ENCODE data around the gene CCN2. TPM values are rescaled to one million over a fixed set of nuclear protein-coding genes. Genes with fewer than 3 reads are reported as not detected.

The CCN2 gene
- total and polyA plus RNA-seq, 12 donors: 6.1 to 71.3 (median 40.7) TPM

DNA sequence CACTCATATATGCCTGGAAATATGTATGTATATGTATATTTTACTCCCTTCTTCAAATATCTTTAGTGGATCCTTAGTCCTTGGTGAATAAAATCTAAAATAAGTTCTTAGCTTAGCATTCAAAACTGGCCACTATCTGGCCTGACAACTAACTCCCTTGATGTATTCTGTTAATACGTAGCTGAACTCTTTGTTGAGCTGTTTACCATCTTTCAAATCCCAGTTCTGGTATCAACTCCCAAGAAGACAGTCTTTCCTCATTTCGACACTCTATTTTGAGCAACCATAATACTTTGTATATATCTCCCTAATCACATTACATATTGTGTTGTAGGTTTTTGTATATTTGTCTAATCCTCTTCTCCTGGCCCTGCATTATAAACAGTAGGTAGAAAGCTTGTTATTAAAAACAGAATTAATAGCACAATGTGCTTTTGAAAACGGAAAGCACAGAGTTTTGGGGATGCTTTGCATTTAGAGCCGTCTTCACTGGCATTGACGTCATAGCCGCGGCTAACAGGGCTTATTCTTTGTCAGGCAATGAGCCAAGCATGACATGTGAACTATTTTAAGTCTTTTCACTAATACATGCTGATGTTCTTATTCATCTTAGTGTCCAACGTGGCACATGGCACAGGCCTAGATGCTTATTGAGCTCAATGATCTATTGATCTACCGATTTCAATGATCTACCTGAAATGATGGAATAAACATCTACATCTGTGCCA is 47.2 kb upstream of the CCN2 start:
- TF ChIP-seq, protein P1, sequence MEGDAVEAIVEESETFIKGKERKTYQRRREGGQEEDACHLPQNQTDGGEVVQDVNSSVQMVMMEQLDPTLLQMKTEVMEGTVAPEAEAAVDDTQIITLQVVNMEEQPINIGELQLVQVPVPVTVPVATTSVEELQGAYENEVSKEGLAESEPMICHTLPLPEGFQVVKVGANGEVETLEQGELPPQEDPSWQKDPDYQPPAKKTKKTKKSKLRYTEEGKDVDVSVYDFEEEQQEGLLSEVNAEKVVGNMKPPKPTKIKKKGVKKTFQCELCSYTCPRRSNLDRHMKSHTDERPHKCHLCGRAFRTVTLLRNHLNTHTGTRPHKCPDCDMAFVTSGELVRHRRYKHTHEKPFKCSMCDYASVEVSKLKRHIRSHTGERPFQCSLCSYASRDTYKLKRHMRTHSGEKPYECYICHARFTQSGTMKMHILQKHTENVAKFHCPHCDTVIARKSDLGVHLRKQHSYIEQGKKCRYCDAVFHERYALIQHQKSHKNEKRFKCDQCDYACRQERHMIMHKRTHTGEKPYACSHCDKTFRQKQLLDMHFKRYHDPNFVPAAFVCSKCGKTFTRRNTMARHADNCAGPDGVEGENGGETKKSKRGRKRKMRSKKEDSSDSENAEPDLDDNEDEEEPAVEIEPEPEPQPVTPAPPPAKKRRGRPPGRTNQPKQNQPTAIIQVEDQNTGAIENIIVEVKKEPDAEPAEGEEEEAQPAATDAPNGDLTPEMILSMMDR (IDR thresholded peaks at IDR 0.05): no peak
- Histone ChIP-seq H3K9me3 (peaks cover 0 to 6% (median under 1%) of the 10 kb centered on the region in 11 donors), H3K4me3 (no peak overlapping the region), H3K27me3 (no peaks in the 10 kb centered on the region), H3K36me3 (no peaks in the 10 kb centered on the region), H3K4me1 (peaks cover 0 to 27% (median 12%) of the 10 kb centered on the region in 9 donors), H3K27ac (peak overlapping the region in 4 of 10 donors; percentile 0 to 37 (median 12))
- intact Hi-C loops (cut with DNase I): loop anchor here in 1 of 10 donors (5.0 kb wide), 1 partner anchor 36 kb away; no protein-coding TSS in a partner anchor
- peak in 1 of 2 donors; percentile 65 for DNase-seq
- WGBS, 2 donors: 43 to 46% methylated on average over 9 of the region's 9 CpGs
- peak in 7 of 8 donors; percentile 23 to 85 (median 61) for ATAC-seq

DNA sequence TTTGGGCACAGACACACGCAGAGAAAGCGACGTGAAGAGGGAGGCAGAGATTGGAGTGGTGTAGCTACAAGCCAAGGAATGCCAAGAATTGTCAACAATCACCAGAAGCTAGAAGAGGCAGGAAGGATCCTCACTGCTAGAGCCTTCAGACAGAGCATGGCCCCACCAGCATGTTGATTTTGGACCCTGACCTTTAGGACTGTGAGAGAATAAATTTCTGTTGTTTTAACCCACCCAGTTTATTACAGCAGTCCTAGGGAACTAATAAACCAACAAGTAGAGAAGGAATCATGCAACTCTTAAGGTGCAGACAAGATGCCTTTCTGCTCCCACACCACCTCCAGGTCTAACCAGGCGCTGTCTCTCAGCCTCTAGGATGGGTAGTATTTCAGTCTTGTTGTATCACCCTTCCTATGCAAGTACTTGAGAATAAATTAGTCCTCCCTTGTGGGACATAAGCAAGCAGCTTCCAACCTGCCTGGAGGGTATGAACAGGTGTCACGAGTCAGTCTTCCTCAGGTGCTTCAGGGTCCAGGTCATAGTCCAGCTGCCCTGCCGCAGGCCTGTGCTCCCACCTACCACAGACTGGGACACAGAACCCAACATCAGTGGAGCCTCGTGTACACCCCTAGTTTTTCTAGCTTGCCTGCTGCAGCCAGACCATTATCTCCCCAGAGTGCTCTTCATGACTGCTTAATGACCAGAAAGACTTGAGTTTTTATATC is 46.4 kb upstream of the CCN2 start:
- H3K9me3 ChIP-seq: peaks cover 0 to 4% (median 0%) of the 10 kb centered on the region in 11 donors
- peak overlapping the region in 1 of 10 donors; percentile 37 for H3K27ac ChIP-seq
- DNase-seq (no peak), ATAC-seq (no peak)
- H3K36me3 ChIP-seq: no peaks in the 10 kb centered on the region
- H3K27me3 ChIP-seq: no peaks in the 10 kb centered on the region
- TF ChIP-seq, protein P1 (IDR thresholded peaks at IDR 0.05): no peak
- 94 to 98% methylated on average over 7 of the region's 7 CpGs for WGBS, 2 donors
- peaks cover 0 to 27% (median 12%) of the 10 kb centered on the region in 9 donors for H3K4me1 ChIP-seq
- intact Hi-C loops (cut with DNase I): loop anchor here in 1 of 10 donors (5.0 kb wide), 1 partner anchor 35 kb away; no protein-coding TSS in a partner anchor
- H3K4me3 ChIP-seq: no peak overlapping the region

DNA sequence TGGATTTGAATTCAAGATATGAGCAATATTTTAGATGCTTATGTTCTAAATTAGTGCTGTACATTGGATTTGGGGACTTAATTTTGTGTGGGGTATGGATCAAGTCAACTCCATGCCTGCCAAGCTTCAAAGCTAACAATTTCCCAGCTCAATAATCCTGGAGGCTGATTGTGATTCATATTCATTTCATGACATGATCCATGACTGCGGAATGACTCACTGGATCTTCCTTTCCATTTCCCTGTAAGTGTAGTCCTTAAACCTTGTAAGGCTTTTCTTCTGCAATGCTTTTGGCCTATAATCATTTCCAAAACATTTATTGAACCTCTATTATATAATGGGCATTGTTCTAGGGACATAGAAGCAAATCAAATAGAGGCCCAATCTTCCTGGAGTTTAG is 44.7 kb upstream of the CCN2 start:
- no peak for ATAC-seq

DNA sequence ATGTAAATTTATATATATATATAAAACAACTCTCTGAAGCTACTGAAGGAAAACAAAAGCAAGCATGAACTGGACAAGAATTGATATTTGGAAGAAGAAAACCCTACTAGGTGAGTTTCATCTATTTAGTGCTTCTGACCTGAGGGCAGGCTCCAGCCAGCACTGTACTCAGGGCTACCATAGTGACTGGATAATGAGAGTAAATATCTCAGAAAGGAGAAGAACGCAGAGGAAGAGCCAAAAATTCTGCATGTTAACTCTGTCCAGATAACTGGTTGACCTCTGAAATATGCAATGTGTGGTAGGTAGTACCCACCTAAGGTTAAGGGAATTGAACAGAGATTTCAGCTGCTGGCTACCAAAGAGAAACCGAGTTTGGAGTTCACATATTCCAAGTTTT is 41.4 kb upstream of the CCN2 start:
- ATAC-seq (no peak), DNase-seq (no peak)
- Histone ChIP-seq H3K27ac (no peak overlapping the region), H3K36me3 (no peaks in the 10 kb centered on the region), H3K4me3 (no peak overlapping the region), H3K27me3 (no peaks in the 10 kb centered on the region), H3K4me1 (no peaks in the 10 kb centered on the region), H3K9me3 (peaks cover 0 to 4% (median 0%) of the 10 kb centered on the region in 11 donors)
- 48 to 97% methylated on average over 2 of the region's 2 CpGs for WGBS, 2 donors
- TF ChIP-seq, protein P1 (IDR thresholded peaks at IDR 0.05): no peak
- intact Hi-C loops (cut with DNase I): no loop called here

More for the DNA sequence above, 44.7 kb upstream of the CCN2 start:
- Histone ChIP-seq H3K4me1 (peaks cover 0 to 27% (median 12%) of the 10 kb centered on the region in 9 donors), H3K27me3 (no peaks in the 10 kb centered on the region), H3K36me3 (no peaks in the 10 kb centered on the region), H3K27ac (no peak overlapping the region), H3K9me3 (peaks cover 0 to 4% (median 0%) of the 10 kb centered on the region in 11 donors), H3K4me3 (no peak overlapping the region)
- no peak for DNase-seq
- intact Hi-C loops (cut with DNase I): loop anchor here in 1 of 10 donors (5.0 kb wide), 1 partner anchor 34 kb away; no protein-coding TSS in a partner anchor
- WGBS, 2 donors: 53 to 95% methylated on average over 1 of the region's 1 CpG
- TF ChIP-seq, protein P1 (IDR thresholded peaks at IDR 0.05): no peak

All from heart right ventricle (tissue), 16 donors.